Endometrial microvascular endothelial cells (primary cell): Measurements from ENCODE around the gene TTC36. TPM values are rescaled to one million over a fixed set of nuclear protein-coding genes. Genes with fewer than 3 reads are reported as not detected.
"Not testable (repeated sequence)": the region's sequence is repeated elsewhere in the genome, so short reads cannot be mapped to it uniquely, and the experiment has no call there.

Experiments used
- in situ Hi-C: cut with HindIII; loops from 2 replicates; pipeline ENCODE4 v1.10.0; 2017; ENCODE audit warnings: low sequenced_read_pairs, low pct_unique_long_range_greater_than_20kb; ENCODE audit errors: inconsistent ontology term
- total RNA-seq: library from RNA; depleted of rRNA; stranded (reverse); fragments of >200 nt; gene quantifications from one replicate; pipeline ENCODE4 v1.2.3, GENCODE V29; 2015; ENCODE audit errors: inconsistent ontology term

TTC36 gene
- total RNA-seq, 1 donor from 2014 or later: not detected

GRCh38 chr11:118572061-118572980 lies 45.0 kb downstream of the TTC36 start, which contains the start of gene ARCN1:
ARCN1 (plus strand) TSS chr11:118572409; CDS start chr11:118572548, 139 bp downstream.
- in situ Hi-C loops: no loop called here

GRCh38 chr11:118572981-118573550 lies 45.8 kb downstream of the TTC36 start:
- in situ Hi-C loops: no loop called here

GRCh38 chr11:118574636-118575035 lies 47.4 kb downstream of the TTC36 start:
- in situ Hi-C loops: no loop called here

- in situ Hi-C loops: not testable (repeated sequence)
Measured at GRCh38 chr11:118577995-118578394, 50.7 kb downstream of the TTC36 start.

Other genes starting within 250 kb of the TTC36 start
- gene CD3E, start 222.7 kb upstream of the TTC36 start, total RNA-seq: not detected
- not detected for gene CD3D, start 184.8 kb upstream of the TTC36 start, total RNA-seq
- not detected for gene CD3G, start 183.1 kb upstream of the TTC36 start, total RNA-seq
- 53.0 TPM for gene UBE4A, start 167.9 kb upstream of the TTC36 start, total RNA-seq
- 66.7 TPM for gene ATP5MG, start 125.9 kb upstream of the TTC36 start, total RNA-seq
- gene KMT2A, start 91.0 kb upstream of the TTC36 start, total RNA-seq: 29.9 TPM
- gene TMEM25, start 3.7 kb downstream of the TTC36 start, total RNA-seq: 30.3 TPM
- 43.4 TPM for gene IFT46, start 38.5 kb downstream of the TTC36 start, total RNA-seq
- 127 TPM for gene ARCN1, start 44.9 kb downstream of the TTC36 start, total RNA-seq
- gene PHLDB1, start 80.1 kb downstream of the TTC36 start, total RNA-seq: 91.4 TPM
- gene TREH, start 152.2 kb downstream of the TTC36 start, total RNA-seq: not detected